DND-41 (cell line): Measurements from ENCODE around the gene NRSN2.

Source experiments
- EZH2 ChIP-seq: IDR thresholded peaks from 3 replicates; pipeline ENCODE4 v1.6.1; 2012; ENCODE audit warnings: borderline replicate concordance, low read depth, mild to moderate bottlenecking, moderate library complexity, low read length, inconsistent platforms; ENCODE audit not compliant: severe bottlenecking
- TF ChIP-seq, protein P1 (sequence below): IDR thresholded peaks from 2 replicates; pipeline ENCODE4 v1.5.1; 2012; ENCODE audit warnings: borderline replicate concordance, low read length, moderate library complexity, mild to moderate bottlenecking; ENCODE audit not compliant: poor library complexity, severe bottlenecking; ENCODE audit errors: extremely low read depth

DNA sequence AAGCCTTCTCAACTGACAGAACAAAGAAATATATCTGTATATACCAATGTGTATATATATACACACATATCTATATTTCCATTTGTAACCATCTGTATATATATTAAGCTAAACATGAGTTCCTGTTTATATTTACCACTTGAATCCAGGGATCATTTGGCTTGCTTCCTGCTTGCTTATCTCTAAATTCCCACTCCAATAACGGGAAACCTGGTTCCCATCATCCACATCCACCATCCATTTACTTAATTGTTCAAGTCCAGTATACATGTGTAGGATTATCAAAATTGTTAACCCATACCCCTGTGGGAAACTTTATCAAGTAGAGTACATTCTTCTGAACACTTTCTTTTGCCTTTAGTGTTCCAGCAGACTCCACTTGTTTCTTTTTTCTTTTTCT is 34.0 kb upstream of the NRSN2 start:
- TF ChIP-seq, protein P1, sequence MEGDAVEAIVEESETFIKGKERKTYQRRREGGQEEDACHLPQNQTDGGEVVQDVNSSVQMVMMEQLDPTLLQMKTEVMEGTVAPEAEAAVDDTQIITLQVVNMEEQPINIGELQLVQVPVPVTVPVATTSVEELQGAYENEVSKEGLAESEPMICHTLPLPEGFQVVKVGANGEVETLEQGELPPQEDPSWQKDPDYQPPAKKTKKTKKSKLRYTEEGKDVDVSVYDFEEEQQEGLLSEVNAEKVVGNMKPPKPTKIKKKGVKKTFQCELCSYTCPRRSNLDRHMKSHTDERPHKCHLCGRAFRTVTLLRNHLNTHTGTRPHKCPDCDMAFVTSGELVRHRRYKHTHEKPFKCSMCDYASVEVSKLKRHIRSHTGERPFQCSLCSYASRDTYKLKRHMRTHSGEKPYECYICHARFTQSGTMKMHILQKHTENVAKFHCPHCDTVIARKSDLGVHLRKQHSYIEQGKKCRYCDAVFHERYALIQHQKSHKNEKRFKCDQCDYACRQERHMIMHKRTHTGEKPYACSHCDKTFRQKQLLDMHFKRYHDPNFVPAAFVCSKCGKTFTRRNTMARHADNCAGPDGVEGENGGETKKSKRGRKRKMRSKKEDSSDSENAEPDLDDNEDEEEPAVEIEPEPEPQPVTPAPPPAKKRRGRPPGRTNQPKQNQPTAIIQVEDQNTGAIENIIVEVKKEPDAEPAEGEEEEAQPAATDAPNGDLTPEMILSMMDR: no peak
- no peak for TF ChIP-seq EZH2
